Endothelial cell of umbilical vein (primary cell): Measurements from ENCODE around the gene RBBP5. TPM values are rescaled to one million over a fixed set of nuclear protein-coding genes. Genes with fewer than 3 reads are reported as not detected.

Experiments
- BruUV-seq: library from RNA; stranded (reverse); fragments of 400-500 nt; replicated peaks from 2 replicates; lab custom pipeline; 2021; lab: Mats Ljungman, UMichigan
- CTCF ChIA-PET: fragments of 300-600, 350-600 bp; sonication (Branson Sonifier 250); formaldehyde crosslinking; loops from one replicate; lab custom pipeline; 2021; ENCODE audit warnings: antibody characterized with exemption, inconsistent platforms; lab: Charles Lee
- POLR2A ChIA-PET: fragments of 300-600, 350-600 bp; sonication (Branson Sonifier 250); formaldehyde crosslinking; loops from one replicate; lab custom pipeline; 2021; ENCODE audit warnings: antibody characterized with exemption, inconsistent platforms; lab: Charles Lee
- DNase-seq: peaks from one replicate; pipeline ENCODE4 v3.0.0-alpha.2; 2011; ENCODE audit warnings: low read depth, low spot score
- FAIRE-seq: peaks from 2 replicates; lab custom pipeline; 2011; peaks lifted over from hg19 to GRCh38; lab: Jason Lieb, UNC
- H2AFZ ChIP-seq: 2 replicates; pipeline ENCODE4 v1.6.0; 2012; ENCODE audit warnings: low read depth, low read length, control low read depth, inconsistent platforms
- H3K27ac ChIP-seq: 2 replicates; pipeline ENCODE4 v1.5.1; 2011; ENCODE audit warnings: low read depth, mild to moderate bottlenecking, control low read depth, low read length, moderate library complexity; ENCODE audit not compliant: insufficient read depth
- H3K27me3 ChIP-seq, 2 experiments: 2 replicates each; pipeline versions ENCODE4 v1.6.0 to v1.6.1; 2011; ENCODE audit warnings: low read length in 2 of 2, mixed read lengths in 1 of 2; ENCODE audit not compliant: control insufficient read depth in 2 of 2, insufficient read depth in 2 of 2
- H3K36me3 ChIP-seq, 2 experiments: 2 replicates in 1 of 2; 3 replicates in 1 of 2; pipeline ENCODE4 v1.5.1; 2011; ENCODE audit warnings: low read length in 2 of 2, mild to moderate bottlenecking in 1 of 2, moderate library complexity in 1 of 2; ENCODE audit not compliant: control insufficient read depth in 2 of 2, insufficient read depth in 2 of 2; ENCODE audit errors: extremely low read depth in 1 of 2
- H3K4me1 ChIP-seq: 3 replicates; pipeline ENCODE4 v1.5.1; 2011; ENCODE audit warnings: mild to moderate bottlenecking, low read length; ENCODE audit not compliant: control insufficient read depth, insufficient read depth; ENCODE audit errors: extremely low read depth
- H3K4me2 ChIP-seq: 2 replicates; pipeline ENCODE4 v1.6.1; 2011; ENCODE audit warnings: low read length, control low read depth, mixed read lengths; ENCODE audit not compliant: insufficient read depth
- H3K4me3 ChIP-seq, 3 experiments: fragments of 200-600 bp in 1 of 3; sonication (generic), shearing (Covaris generic) in 1 of 3; replicated peaks in 1 of 3; 2 replicates each; pipeline ENCODE4 v1.5.1; 2011 to 2016; ENCODE audit warnings: control low read depth in 3 of 3, low read length in 3 of 3, mild to moderate bottlenecking in 2 of 3, inconsistent platforms in 1 of 3, low read depth in 1 of 3, moderate library complexity in 1 of 3; ENCODE audit not compliant: insufficient read depth in 1 of 3
- H3K79me2 ChIP-seq: 2 replicates; pipeline ENCODE4 v1.6.0; 2012; ENCODE audit warnings: low read length, inconsistent platforms; ENCODE audit not compliant: control insufficient read depth, insufficient read depth
- H3K9ac ChIP-seq: replicated peaks from 2 replicates; pipeline ENCODE3; 2011; ENCODE audit warnings: low read length, control low read depth; ENCODE audit not compliant: insufficient read depth; ENCODE audit errors: extremely low read depth
- H3K9me1 ChIP-seq: replicated peaks from 3 replicates; pipeline ENCODE4 v1.6.0; 2011; ENCODE audit warnings: mild to moderate bottlenecking, low read length; ENCODE audit not compliant: control insufficient read depth, insufficient read depth; ENCODE audit errors: extremely low read depth
- H3K9me3 ChIP-seq: replicated peaks from 2 replicates; pipeline ENCODE4 v1.5.1; 2012; ENCODE audit warnings: low read length, inconsistent platforms; ENCODE audit not compliant: control insufficient read depth, insufficient read depth
- H4K20me1 ChIP-seq: replicated peaks from 2 replicates; pipeline ENCODE3; 2011; ENCODE audit warnings: mild to moderate bottlenecking, low read length; ENCODE audit not compliant: control insufficient read depth, insufficient read depth; ENCODE audit errors: extremely low read depth
- CTCF ChIP-seq, 2 donors: IDR thresholded peaks; 1 replicate in 1 of 2; 2 replicates in 1 of 2; pipeline ENCODE4 v1.5.1; 2011; ENCODE audit warnings: low read length in 2 of 2, mild to moderate bottlenecking in 2 of 2, moderate library complexity in 2 of 2, control low read depth in 1 of 2, inconsistent platforms in 1 of 2, low read depth in 1 of 2; ENCODE audit not compliant: insufficient read depth in 1 of 2; ENCODE audit errors: extremely low read depth in 1 of 2
- EZH2 ChIP-seq: IDR thresholded peaks from 2 replicates; pipeline ENCODE4 v1.6.1; 2012; ENCODE audit warnings: borderline replicate concordance, low read depth, mild to moderate bottlenecking, moderate library complexity, low read length, inconsistent platforms; ENCODE audit not compliant: severe bottlenecking
- FOS ChIP-seq: IDR thresholded peaks from 2 replicates; pipeline ENCODE4 v1.6.1; 2011; ENCODE audit warnings: mild to moderate bottlenecking, low read length, moderate library complexity, borderline replicate concordance; ENCODE audit not compliant: insufficient read depth
- GATA2 ChIP-seq: IDR thresholded peaks from 2 replicates; pipeline ENCODE4 v1.7.0; 2011; ENCODE audit warnings: low read depth, mild to moderate bottlenecking, moderate library complexity, mixed read lengths, low read length; ENCODE audit not compliant: insufficient read length, insufficient read depth
- JUN ChIP-seq: IDR thresholded peaks from 2 replicates; pipeline ENCODE4 v1.6.1; 2011; ENCODE audit warnings: borderline replicate concordance, low read depth; ENCODE audit not compliant: insufficient read length, insufficient read depth
- MAX ChIP-seq: IDR thresholded peaks from 2 replicates; pipeline ENCODE4 v1.6.1; 2011; ENCODE audit not compliant: insufficient read depth, insufficient read length
- MYC ChIP-seq: IDR thresholded peaks from one replicate; pipeline ENCODE4 v1.6.1; 2011; ENCODE audit warnings: mild to moderate bottlenecking, low read depth, low read length
- POLR2A ChIP-seq: IDR thresholded peaks from 2 replicates; pipeline ENCODE4 v1.6.1; 2012; ENCODE audit warnings: low read depth, mild to moderate bottlenecking, control low read depth, low read length
- POLR2AphosphoS5 ChIP-seq: IDR thresholded peaks from 2 replicates; pipeline ENCODE4 v1.6.1; 2012; ENCODE audit warnings: low read depth, mild to moderate bottlenecking, control low read depth, low read length, moderate library complexity; ENCODE audit not compliant: insufficient read depth
- dilution Hi-C: fragments of 300-500 bp; cut with MboI; formaldehyde crosslinking; loops from one replicate; pipeline ENCODE4 v1.15.0; 2019; ENCODE audit warnings: low sequenced_read_pairs; ENCODE audit not compliant: extremely low pct_ligation_motif_present
- intact Hi-C: fragments of 100-400 bp; cut with micrococcal nuclease; formaldehyde crosslinking; loops from one replicate; pipeline ENCODE4 v1.10.0; 2022
- polyA plus RNA-seq, 4 experiments: library from polyadenylated mRNA; depleted of rRNA in 3 of 4; stranded (reverse) in 3 of 4; unstranded in 1 of 4; fragments of >200 nt; gene quantifications; 2 replicates each; pipeline versions ENCODE4 v1.2.1 to v1.2.3, GENCODE V29; 2011 to 2012; ENCODE audit warnings: missing spikeins in 1 of 4
- total RNA-seq: library from RNA; stranded (reverse); gene quantifications from 2 replicates; pipeline ENCODE4 v1.2.3, GENCODE V29; 2021

Gene RBBP5
- total and polyA plus RNA-seq, 2 donors (not counting 3 experiments of a cell fraction or from before 2014, with no cell fraction given), result 5.8 to 14.2 TPM

DNA sequence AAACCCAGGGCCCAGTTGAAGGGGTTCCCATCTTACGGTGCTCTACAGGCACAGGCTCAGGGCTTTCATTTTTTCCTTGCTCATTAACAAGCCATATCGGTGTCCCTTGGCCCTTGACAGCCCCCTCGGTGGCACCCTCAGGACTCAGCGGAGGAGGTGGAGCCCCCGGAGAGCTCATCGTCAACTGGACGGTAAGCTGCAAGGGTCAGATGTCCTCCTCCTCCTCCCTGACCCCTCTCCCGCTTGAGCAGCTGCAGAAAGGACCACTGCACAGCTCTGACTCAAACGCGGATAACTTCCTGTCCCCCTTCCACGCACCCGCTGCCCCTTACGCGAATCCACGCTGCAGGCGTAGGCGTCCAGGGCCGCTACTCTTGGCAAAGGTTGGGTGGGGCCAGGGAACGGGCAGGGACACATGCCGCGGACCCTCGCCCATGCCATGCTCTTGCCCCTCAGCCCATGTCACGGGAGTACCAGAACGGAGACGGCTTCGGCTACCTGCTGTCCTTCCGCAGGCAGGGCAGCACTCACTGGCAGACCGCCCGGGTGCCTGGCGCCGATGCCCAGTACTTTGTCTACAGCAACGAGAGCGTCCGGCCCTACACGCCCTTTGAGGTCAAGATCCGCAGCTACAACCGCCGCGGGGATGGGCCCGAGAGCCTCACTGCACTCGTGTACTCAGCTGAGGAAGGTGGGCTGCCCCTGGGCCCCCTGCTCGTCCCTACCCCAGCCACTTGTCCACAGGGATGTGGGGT lies 52.2 kb downstream of the RBBP5 start:
- DNase-seq (no peak), FAIRE-seq (no peak)
- ChIA-PET POLR2A (no interaction called here), CTCF (interaction anchor here (1.1 to 4.0 kb wide), 2 partner anchors 8 to 184 kb away, joined by 3 to 39 read pairs; no protein-coding TSS in a partner anchor)
- H4K20me1 ChIP-seq, result no peaks in the 10 kb centered on the region
- no peak overlapping the region for H3K4me3 ChIP-seq
- no TSS peak for BruUV-seq
- no peak overlapping the region for H3K9ac ChIP-seq
- no peaks in the 10 kb centered on the region for H3K79me2 ChIP-seq
- H3K27me3 ChIP-seq, result no peaks in the 10 kb centered on the region
- H3K4me1 ChIP-seq, result no peaks in the 10 kb centered on the region
- H3K9me3 ChIP-seq, result no peaks in the 10 kb centered on the region
- no peak overlapping the region for H3K27ac ChIP-seq
- TF ChIP-seq MYC, result no peak
- TF ChIP-seq POLR2A, result no peak
- TF ChIP-seq GATA2, result no peak
- no peak for TF ChIP-seq FOS
- TF ChIP-seq CTCF (IDR thresholded peaks at IDR 0.05; ENCODE audit: extremely low read depth in 1 of 2, insufficient read depth in 1 of 2, low read depth in 1 of 2, low read length in 2 of 2), result no peak
- no peak for TF ChIP-seq MAX
- TF ChIP-seq JUN, result no peak
- no peak for TF ChIP-seq POLR2AphosphoS5
- TF ChIP-seq EZH2, result no peak
- intact Hi-C loops (no loop called here), dilution Hi-C loops (no loop called here)
- H3K36me3 ChIP-seq, result no peaks in the 10 kb centered on the region
- H3K4me2 ChIP-seq, result no peak overlapping the region
- H2AFZ ChIP-seq, result no peak overlapping the region
- H3K9me1 ChIP-seq, result no peaks in the 10 kb centered on the region
